Measurements from ENCODE around the gene ENPP3. TPM values are rescaled to one million over a fixed set of nuclear protein-coding genes. Genes with fewer than 3 reads are reported as not detected.

ENPP3 gene
- total RNA-seq, 2 donors from 2014 or later: 11.5 to 21.4 TPM

DNA sequence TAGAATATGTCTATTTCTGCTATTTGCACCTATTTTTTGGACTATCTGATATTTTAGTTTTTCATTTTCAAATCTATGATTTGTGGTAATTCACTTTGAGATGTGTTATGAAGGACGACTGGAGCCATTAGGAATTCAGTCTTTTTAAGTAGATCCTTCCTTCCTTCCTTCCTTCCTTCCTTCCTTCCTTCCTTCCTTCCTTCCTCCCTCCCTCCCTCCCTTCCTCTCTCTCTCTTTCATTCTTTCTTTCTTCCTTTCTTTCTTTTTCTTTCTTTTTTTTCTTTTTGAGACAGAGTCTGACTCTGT, 124.6 kb downstream of the ENPP3 start:
- TF ChIP-seq, protein P1, sequence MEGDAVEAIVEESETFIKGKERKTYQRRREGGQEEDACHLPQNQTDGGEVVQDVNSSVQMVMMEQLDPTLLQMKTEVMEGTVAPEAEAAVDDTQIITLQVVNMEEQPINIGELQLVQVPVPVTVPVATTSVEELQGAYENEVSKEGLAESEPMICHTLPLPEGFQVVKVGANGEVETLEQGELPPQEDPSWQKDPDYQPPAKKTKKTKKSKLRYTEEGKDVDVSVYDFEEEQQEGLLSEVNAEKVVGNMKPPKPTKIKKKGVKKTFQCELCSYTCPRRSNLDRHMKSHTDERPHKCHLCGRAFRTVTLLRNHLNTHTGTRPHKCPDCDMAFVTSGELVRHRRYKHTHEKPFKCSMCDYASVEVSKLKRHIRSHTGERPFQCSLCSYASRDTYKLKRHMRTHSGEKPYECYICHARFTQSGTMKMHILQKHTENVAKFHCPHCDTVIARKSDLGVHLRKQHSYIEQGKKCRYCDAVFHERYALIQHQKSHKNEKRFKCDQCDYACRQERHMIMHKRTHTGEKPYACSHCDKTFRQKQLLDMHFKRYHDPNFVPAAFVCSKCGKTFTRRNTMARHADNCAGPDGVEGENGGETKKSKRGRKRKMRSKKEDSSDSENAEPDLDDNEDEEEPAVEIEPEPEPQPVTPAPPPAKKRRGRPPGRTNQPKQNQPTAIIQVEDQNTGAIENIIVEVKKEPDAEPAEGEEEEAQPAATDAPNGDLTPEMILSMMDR (IDR thresholded peaks at IDR 0.05): no peak
- no peaks in the 10 kb centered on the region for H3K9me3 ChIP-seq
- H3K4me3 ChIP-seq: no peak overlapping the region
- no peaks in the 10 kb centered on the region for H3K27me3 ChIP-seq
- intact Hi-C loops (cut with DNase I): loop anchor here (10.0 kb wide), 1 partner anchor 323 kb away; no protein-coding TSS in a partner anchor
- H3K27ac ChIP-seq: no peak overlapping the region
- H3K9ac ChIP-seq (ENCODE audit: low read depth in 2 of 2, low read length in 2 of 2): no peak overlapping the region
- DNase-seq: no peak
- H3K4me1 ChIP-seq: no peaks in the 10 kb centered on the region
- no peaks in the 10 kb centered on the region for H3K36me3 ChIP-seq

DNA sequence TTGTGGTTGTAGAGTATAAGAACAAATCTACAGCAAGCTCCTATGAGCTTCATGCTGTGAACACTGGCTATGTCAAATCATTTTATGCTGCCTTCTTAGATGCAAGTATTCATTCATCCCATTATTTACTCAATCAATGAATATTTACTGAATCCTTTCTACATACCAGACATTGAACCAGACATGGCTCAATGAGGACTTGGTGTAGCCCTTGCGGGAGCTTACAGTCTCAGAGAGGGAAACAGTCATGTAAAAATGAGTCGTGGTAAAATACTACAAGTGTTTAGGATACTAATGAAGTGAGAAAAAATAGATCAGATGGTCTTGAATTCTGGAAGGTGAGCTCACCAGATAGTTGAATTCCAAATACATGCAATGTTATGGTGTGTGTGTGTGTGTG, 125.9 kb downstream of the ENPP3 start:
- Histone ChIP-seq H3K27ac (no peak overlapping the region), H3K36me3 (no peaks in the 10 kb centered on the region), H3K27me3 (no peaks in the 10 kb centered on the region), H3K9me3 (no peaks in the 10 kb centered on the region), H3K9ac (ENCODE audit: low read depth in 2 of 2, low read length in 2 of 2) (no peak overlapping the region), H3K4me1 (no peaks in the 10 kb centered on the region), H3K4me3 (no peak overlapping the region)
- intact Hi-C loops (cut with DNase I): loop anchor here (10.0 kb wide), 1 partner anchor 322 kb away; no protein-coding TSS in a partner anchor
- TF ChIP-seq, protein P1 (IDR thresholded peaks at IDR 0.05): no peak
- DNase-seq: no peak

DNA sequence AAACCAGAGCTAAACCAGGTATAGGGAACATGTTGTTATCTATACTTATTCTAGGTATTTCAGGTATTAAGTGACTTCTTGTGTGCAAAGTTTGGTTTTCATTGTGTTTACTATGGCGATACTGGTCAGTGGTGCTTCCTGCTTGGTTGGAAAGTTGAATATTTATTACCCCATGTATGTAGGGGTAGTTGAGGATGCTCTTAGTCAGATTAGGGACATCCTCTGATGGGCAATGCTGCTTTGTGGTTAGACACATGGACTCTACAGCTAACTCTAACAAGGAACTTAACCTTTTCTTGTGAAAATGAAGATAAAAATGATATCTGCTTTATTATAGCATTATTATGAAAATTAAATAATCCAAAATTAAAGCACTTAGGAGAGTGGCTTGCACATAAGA, 126.6 kb downstream of the ENPP3 start:
- intact Hi-C loops (cut with DNase I): loop anchor here (10.0 kb wide), 1 partner anchor 321 kb away; no protein-coding TSS in a partner anchor
- H3K27me3 ChIP-seq: no peaks in the 10 kb centered on the region
- TF ChIP-seq, protein P1 (IDR thresholded peaks at IDR 0.05): no peak

DNA sequence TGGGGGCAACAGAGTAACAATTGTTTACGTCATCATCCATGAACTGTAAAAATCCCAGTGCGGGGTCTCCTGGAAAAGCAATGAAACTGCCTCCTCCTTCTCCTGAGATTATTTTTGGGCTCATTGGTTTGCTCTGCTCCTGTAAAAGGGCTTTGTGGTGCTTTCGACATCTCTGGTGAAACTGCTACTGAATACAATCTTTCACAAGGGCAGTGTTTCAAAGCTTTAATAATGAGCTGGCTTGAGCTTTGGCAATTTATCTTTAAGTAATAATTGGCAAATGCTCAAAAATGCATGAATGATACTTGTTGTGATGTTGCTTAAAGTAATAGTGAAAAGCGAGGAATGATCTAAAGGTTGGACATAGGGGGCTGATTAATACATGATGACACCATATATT, 127.2 kb downstream of the ENPP3 start:
- H3K9me3 ChIP-seq: no peaks in the 10 kb centered on the region
- no peaks in the 10 kb centered on the region for H3K36me3 ChIP-seq
- H3K27me3 ChIP-seq: no peaks in the 10 kb centered on the region
- DNase-seq: no peak
- TF ChIP-seq, protein P1 (IDR thresholded peaks at IDR 0.05): no peak
- intact Hi-C loops (cut with DNase I): loop anchor here (10.0 kb wide), 1 partner anchor 320 kb away; no protein-coding TSS in a partner anchor
- H3K4me1 ChIP-seq: no peaks in the 10 kb centered on the region
- H3K27ac ChIP-seq: no peak overlapping the region
- H3K4me3 ChIP-seq: no peak overlapping the region
- no peak overlapping the region for H3K9ac ChIP-seq (ENCODE audit: low read depth in 2 of 2, low read length in 2 of 2)

More for the DNA sequence above, 126.6 kb downstream of the ENPP3 start:
- H3K4me3 ChIP-seq: no peak overlapping the region
- no peak overlapping the region for H3K27ac ChIP-seq
- no peaks in the 10 kb centered on the region for H3K9me3 ChIP-seq
- no peaks in the 10 kb centered on the region for H3K4me1 ChIP-seq
- no peak overlapping the region for H3K9ac ChIP-seq (ENCODE audit: low read depth in 2 of 2, low read length in 2 of 2)
- DNase-seq: no peak
- H3K36me3 ChIP-seq: no peaks in the 10 kb centered on the region

DNA sequence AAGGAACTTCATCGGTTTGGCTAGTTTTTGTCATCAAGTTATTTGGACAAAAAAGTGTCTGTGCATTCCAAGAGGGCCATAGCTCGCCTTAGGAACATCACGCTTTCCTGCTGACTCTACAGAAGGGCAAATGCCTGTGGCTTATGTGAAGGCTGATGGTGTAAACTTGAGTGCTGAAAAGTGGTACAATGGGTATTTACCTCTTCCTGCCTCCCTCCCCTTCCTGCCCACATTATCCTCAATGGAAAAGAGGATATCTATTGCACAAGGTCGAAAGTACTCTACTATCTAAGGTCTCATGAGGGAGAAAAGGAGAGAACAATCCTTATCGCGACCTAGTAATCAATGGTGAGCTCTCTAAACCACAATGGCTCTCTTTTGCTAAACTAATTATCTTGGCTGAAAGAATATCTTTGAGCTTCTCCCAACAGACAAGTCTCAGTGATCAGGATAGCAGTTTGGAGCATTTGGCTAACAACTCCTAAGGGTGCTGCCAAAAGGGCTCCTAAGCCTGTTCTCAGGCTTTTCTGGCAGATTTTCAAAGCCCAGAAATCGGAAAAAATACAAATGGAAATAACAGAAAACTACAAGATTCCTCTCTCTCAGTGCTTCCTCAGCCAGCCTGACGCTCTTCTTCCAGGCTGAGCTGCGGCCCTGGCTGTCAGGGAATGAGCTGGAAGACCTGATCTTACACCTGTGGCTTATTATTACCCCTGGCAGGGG, 128.1 kb downstream of the ENPP3 start:
- intact Hi-C loops (cut with DNase I): loop anchor here (10.0 kb wide), 1 partner anchor 320 kb away; no protein-coding TSS in a partner anchor
- no peaks in the 10 kb centered on the region for H3K27me3 ChIP-seq
- H3K9me3 ChIP-seq: no peaks in the 10 kb centered on the region
- H3K9ac ChIP-seq (ENCODE audit: low read depth in 2 of 2, low read length in 2 of 2): no peak overlapping the region
- no peak overlapping the region for H3K27ac ChIP-seq
- no peak overlapping the region for H3K4me3 ChIP-seq
- no peaks in the 10 kb centered on the region for H3K36me3 ChIP-seq
- no peak for DNase-seq
- TF ChIP-seq, protein P1 (IDR thresholded peaks at IDR 0.05): no peak
- H3K4me1 ChIP-seq: no peaks in the 10 kb centered on the region
